Lower leg skin (tissue), 3 donors: Measurements from ENCODE around the gene HECTD4.

Source experiments
- POLR2A ChIP-seq, 2 donors: fragments of 450-650 bp; IDR thresholded peaks; one replicate each; pipeline ENCODE4 v1.6.1; 2016 to 2017; ENCODE audit warnings: antibody characterized with exemption in 2 of 2, mild to moderate bottlenecking in 1 of 2, moderate library complexity in 1 of 2
- TF ChIP-seq, protein P1 (sequence below), 3 donors: fragments of 450-650 bp; IDR thresholded peaks; one replicate each; pipeline ENCODE4 v1.5.1; 2016; ENCODE audit warnings: antibody characterized with exemption in 3 of 3, mild to moderate bottlenecking in 3 of 3, moderate library complexity in 2 of 3

DNA sequence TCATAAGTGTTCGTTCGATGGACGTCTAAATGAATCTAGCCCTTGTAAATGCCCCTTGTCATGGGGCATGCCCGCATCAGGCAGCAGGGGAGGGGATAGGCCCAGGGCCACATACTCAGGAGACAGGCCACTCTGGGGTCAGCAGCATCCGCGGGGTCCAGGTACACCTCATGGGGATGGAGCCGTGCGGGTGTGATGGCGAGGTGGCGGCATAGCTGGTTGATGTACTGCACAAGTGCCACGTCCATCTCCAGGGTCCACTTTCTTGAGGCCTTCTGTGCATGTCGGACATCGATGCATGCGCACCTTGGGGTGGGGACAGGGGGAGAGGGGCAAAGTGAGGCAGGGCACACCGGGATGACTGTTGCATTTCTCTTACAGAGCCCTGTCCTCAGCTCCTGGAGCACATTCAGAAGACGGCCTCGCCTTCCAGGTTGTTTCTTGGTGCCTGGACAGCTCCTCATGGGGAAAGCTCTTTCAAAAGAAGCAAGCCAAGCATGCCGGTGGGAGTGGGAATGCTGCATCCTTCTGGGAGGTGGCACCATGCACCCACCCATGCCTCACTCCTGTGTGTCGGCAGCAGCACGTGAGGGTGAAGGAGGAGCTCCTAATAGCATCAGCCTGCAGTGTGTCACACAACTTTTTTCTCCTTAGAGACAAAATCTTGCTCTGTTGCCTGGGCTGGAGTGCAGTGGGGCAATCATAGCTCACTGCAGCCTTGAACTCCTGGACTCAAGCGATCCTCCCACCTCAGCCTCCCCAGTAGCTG, 209.5 kb downstream of the HECTD4 start:
- TF ChIP-seq, protein P1, sequence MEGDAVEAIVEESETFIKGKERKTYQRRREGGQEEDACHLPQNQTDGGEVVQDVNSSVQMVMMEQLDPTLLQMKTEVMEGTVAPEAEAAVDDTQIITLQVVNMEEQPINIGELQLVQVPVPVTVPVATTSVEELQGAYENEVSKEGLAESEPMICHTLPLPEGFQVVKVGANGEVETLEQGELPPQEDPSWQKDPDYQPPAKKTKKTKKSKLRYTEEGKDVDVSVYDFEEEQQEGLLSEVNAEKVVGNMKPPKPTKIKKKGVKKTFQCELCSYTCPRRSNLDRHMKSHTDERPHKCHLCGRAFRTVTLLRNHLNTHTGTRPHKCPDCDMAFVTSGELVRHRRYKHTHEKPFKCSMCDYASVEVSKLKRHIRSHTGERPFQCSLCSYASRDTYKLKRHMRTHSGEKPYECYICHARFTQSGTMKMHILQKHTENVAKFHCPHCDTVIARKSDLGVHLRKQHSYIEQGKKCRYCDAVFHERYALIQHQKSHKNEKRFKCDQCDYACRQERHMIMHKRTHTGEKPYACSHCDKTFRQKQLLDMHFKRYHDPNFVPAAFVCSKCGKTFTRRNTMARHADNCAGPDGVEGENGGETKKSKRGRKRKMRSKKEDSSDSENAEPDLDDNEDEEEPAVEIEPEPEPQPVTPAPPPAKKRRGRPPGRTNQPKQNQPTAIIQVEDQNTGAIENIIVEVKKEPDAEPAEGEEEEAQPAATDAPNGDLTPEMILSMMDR (IDR thresholded peaks at IDR 0.05) = no peak
- TF ChIP-seq POLR2A (IDR thresholded peaks at IDR 0.05) = no peak
